ENCODE data around the gene AP1B1.

The AP1B1 gene

DNA sequence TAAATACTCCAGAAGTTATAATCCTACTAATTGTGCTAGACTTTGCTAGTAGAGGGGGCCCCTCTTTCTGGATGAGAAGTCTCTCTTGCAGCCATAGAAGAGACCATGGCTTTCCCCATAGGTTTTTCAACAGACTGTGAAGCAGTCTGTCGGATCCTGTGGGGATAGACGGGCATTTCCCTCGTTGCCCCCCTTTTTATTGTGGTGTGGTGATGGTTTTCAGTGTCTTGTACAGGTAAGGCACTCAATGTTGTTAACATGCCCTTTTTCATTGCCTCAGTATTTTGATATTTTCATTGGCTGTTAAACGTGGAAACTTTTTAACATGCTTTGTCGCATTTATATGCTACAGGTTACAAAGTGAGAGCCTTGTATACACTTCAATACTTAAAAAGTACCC, 98.3 kb downstream of the AP1B1 start:
- no peak for DNase-seq

DNA sequence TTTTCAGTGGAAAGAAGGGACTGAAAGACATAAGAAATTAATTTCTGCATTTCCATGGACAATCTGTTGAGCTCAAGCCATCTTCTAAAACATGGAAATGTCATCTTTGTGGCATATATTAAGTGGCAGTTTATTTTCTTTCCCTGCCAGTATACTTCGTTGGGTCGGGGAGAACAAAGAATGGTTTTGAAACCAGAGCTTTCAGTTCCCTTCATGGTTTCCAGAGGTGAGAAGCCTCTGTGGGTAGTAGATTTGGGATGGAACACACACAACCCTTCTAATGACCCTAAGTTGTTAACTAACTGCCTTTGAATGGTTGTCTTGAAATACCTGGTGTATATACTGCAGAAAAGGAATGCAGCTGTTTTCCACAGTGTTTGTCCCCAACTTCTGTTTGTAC, 99.5 kb downstream of the AP1B1 start:
- DNase-seq: no peak

DNA sequence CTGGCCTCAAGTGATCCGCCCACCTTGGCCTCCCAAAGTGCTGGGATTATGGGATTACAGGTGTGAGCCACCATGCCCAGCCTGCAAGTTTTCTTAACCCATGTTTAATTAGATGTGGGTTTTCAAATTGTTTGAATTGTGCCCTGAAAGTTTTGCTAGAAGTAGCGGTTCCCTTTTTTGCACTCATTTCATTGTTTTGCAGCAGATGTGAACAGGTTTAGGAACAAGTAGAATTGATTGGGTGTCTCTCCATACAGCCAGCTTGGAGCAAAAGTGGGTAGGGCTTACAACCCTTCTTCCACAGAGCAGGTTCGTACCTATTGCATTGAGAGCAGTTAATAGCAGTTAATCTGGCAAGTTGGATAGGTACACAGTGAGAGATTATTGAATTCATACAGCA, 104.2 kb downstream of the AP1B1 start:
- DNase-seq: no peak

DNA sequence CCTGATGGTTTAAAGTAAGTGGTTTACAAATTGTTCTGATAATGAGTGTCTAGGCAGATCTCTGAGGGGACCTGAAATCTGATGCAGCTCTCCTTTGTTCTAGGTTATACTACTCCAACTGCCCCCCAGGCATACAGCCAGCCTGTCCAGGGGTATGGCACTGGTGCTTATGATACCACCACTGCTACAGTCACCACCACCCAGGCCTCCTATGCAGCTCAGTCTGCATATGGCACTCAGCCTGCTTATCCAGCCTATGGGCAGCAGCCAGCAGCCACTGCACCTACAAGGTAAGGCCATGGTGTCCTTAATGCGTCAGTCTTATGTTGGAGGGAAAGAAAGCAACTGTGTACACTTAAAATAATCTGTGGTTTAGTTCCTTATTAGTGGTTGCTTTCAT, 110.4 kb downstream of the AP1B1 start:
- no peak for DNase-seq
